GM19468 (cell line): ENCODE measurements around the gene TGM5.
"Not testable (repeated sequence)": the region's sequence is repeated elsewhere in the genome, so short reads cannot be mapped to it uniquely, and the experiment has no call there.

Experiments
- ATAC-seq: cut with Tn5 transposase; IDR thresholded peaks from one replicate; pipeline ENCODE4 v1.9.1; 2021; ENCODE audit warnings: mild to moderate bottlenecking, moderate library complexity, moderate number of reproducible peaks; ENCODE audit not compliant: unreplicated experiment; ENCODE audit errors: extremely low read depth

TGM5 gene

GRCh38 chr15:43276563-43277200, 10.0 kb upstream of the TGM5 start:
- no peak for ATAC-seq

DNA sequence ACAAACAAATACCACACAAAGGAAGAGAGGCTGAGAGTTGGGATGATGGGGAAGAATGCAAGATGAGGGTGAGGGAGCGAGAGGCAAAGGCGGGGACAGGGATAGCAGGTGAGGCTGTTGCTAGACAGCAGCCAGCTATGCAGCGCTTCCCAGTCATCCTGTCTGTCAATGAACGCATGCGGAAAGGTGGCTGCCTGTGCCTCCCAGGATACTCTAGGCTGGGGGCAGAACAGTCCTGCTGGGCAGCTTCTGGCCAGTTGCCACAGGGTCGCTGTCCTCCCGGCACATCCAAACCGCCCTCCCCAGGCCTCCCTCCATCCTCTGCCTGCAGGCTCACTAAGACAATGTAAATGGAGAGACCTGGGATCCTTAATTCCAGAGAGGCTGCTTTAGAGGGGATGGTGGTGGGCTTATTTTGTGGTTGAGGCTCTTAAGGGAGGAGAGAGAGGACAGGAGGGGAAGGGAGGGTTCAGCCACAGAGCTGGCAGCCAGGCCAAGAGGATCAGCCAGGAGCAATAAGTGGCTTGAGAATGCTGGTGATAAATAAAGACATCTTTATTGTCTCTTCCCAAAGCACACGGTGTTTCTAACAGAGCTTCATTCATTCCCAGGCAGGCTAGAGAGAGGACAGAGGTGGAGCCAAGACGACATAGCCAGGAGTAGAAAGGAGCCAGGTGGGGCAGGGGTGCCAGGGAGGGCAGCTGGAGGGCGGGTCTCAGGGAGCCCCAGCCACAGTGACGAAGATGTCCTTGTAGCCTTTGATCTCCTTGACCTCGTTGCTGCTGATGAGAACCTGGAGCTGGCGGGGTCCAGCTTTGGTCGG, 9.2 kb upstream of the TGM5 start:
- no peak for ATAC-seq

- ATAC-seq: no peak
Observed at GRCh38 chr15:43274136-43274535, 7.4 kb upstream of the TGM5 start.

GRCh38 chr15:43273243-43273642, 6.5 kb upstream of the TGM5 start:
- no peak for ATAC-seq

DNA sequence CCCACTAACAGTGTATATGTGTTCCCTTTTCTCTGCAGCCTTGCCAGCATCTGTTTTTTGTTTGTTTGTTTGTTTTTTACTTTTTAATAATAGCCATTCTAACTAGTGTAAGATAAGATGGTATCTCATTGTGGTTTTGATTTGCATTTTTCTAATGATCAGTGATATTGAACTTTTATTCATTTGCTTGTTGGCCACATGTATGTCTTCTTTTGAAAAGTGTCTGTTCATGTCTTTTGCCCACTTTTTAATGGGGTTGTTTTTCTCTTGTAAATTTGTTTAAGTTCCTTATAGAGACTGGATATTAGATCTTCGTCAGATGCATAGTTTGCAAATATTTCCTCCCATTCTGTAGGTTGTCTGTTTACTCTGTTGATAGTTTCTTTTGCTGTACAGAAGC, 5.2 kb upstream of the TGM5 start:
- not testable (repeated sequence) for ATAC-seq

GRCh38 chr15:43270676-43271306, 4.1 kb upstream of the TGM5 start:
- no peak for ATAC-seq

GRCh38 chr15:43270113-43270665, 3.5 kb upstream of the TGM5 start:
- ATAC-seq: no peak

- no peak for ATAC-seq
Observed at GRCh38 chr15:43268111-43269105, 1.7 kb upstream of the TGM5 start.

DNA sequence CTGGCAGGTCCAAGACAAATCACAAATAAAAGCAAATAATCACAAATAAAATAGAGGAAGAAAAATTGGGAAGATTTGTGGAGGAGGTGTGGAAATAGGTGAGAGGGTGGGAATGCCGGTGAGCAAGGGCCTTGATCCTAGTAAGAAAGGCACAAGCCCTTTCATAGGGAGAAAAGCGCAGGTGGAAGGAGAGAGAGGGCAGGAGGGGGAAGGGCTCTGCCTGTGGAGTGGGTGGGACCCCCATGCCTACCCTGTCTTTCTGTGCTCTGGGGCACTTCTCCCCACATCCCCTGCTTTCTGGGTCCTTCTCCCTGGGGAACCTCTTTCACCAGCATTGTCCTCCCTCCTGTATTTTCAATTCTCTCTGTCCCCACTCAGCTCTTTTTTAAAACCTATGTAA, 711 bp upstream of the TGM5 start:
- no peak for ATAC-seq

DNA sequence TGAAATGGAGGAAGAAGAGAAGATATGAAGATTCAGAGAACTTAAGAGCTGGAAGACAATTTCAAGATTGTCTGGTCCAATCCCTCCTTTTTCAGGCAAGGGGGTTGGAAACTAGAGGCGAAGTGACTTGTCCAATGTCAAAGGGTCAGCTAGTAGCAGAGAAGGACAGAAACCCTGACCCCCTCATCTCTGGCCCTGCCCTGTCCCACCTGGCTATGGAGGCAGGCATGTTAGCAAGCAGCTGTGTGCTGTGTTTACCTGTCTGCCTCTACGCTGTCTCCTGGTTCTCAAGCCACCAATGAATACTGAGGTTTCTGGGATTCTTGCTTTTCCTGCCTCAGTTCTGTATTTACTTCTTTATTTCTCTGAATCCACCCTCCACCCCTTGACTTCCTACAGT, 342 bp downstream of the TGM5 start:
- no peak for ATAC-seq

GRCh38 chr15:43260011-43260615, 6.6 kb downstream of the TGM5 start:
- ATAC-seq: no peak

GRCh38 chr15:43258781-43259180, 7.9 kb downstream of the TGM5 start:
- ATAC-seq: no peak

DNA sequence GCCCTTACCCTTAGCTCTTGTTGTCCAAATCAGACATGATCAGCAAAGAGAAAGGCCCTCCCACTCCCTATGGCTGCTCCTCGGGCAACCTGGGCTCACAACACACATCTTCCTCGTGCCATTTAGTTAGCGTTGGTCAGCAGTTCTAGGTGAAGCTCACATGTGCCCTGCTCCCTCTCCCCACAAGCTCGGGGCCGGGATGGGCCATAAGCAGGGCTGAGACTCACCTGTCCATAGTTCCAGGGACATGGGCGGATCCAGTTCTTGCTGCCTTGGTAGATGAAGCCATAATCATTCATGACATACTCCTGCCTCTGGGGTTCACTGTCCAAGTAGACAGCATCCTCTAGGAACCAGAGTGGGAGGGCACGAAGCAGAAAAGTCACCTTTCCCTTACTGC, 10.4 kb downstream of the TGM5 start:
- no peak for ATAC-seq

DNA sequence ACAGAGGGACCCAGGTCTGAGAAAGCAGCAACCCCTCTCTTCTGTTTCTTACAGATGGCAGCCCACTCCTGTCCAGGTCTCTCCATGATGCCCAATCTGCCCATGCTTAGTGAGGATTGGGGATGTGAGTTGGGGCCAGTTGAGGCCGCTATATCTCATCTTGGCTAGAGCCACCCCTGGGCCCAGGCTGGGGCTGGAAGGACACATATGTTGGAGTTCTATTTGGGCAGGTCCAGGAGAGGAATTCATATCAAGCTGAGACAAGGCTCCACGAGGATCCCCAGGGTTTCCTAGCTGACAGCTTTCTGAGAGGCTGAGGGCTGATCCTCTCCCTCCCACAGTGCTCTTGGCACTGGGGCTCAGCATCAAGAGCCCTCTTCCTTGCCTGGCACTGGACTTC, 11.4 kb downstream of the TGM5 start:
- no peak for ATAC-seq

DNA sequence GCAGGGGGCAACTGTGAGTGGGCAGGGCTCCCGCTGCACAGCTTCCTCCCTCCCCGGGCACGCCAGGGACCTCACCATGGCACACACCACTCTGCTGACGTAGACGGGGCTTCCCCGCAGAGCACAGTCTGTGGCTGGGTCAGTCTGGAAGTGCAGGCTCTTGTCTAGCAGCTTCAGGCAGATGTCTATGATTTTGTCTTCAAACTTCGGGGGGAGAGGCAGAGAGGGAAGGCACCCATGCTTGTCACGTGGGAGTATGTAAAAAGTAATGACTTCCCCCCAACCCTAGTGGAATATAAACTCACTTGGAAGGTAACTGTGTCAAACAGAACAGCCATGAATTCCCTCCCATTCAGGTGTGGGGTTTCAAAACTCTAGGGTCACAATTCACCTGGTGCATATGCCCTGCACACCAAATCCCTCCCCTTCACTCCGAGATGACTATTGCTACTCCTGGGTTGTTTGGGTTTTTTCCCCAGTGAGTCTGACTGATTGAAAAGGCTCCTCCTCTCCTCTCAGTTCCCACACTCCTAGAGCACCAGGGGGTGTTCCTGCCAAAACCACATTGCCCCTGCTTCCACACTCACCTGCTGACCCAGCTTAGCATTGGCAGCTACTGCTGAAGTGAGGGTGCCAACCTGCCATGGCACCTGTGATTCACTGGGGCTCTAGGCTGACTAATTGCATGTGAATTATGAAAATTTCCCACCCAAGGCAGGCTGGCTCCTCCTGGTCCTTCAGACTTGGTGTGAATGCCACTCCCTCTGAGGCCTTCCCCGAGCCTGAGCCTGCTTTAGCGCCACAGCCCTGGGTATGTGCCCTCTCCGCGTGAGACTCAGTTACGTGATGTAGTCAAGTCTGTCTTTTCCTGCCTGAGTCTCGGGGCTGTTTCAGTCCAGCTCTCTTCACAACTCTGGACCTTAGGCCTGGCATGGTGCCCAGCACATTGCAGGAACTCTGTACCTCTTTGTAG, 13.0 kb downstream of the TGM5 start:
- no peak for ATAC-seq

GRCh38 chr15:43251871-43252250, 14.9 kb downstream of the TGM5 start:
- no peak for ATAC-seq

DNA sequence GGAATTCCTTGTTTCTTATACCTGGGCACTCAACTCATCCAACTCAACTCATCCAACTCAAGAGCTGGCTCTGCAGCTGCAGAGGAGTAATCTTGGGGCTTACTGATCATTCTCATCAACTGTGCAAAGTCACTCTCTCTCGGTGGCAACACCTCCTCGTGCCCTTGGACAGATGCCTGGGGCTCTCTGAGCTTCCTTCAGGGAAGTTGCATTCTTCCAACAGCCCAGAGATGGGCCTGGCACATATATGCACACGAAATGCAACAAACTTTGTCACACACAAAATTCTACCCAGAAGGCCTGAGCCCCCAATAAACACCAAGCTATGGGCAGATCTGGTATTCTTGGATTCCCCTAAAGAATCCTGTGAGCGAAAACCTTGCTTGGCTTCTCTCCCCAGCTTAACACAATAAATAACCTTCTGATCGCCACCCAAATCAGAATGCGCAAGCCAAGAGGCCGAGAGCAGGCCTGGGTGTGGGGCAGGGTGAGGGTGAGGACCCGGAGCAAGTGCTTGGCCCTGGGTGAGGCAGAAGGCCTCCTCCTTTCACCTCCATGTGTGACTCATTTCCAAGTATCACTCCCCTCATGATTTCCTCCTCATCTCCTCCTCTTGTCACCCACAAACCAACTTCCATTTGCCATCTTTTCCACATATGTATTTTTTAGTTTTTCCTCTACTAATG, 15.4 kb downstream of the TGM5 start:
- no peak for ATAC-seq

DNA sequence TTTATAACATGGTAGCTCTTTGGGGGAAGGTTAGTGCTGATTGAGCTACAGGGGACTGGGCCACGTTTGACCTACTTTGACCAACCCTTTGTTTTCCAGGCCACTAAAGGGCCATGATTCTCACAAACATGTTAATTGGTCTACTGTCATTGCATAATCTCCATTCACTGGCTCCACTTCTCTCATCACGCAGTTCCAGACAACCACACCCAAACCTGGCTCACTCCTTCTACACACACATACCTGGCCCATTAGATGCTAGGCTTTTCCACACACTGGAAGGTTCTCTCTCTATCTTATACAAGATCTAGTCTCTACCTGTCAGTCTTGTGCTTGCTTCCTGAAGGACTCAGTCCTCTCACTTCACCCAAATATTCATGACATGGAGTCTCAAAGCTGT, 15.9 kb downstream of the TGM5 start:
- no peak for ATAC-seq
